ENCODE results near the gene SCFD1.
A peak's percentile ranks its signal among the peaks of the same experiment; 100 is the strongest.

SCFD1 gene

DNA sequence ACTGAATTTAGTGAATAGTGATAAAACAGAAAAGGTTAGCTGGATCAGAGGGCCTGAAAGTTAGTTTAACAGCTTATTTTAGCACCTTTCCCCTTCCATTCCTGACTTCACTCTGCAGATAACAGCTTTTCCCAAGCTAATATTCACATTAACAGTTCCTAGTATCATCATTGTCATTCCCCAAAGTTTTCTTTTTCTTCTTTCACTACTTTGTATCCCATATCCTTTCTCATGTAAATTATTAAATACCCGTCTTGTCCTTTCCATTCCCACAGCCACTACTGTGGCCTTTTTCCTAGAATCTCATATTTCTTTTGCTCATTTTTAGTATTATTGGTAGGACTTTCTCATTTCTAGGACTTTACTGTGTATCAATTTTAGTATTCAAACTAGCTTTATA lies 70.5 kb downstream of the SCFD1 start:
- Histone ChIP-seq H3K27ac (no peak overlapping the region), H3K4me1 (peaks cover 0 to 17% (median 11%) of the 10 kb centered on the region in 10 experiments; a peak in 15 of 20 replicates), H3K36me3 (peaks cover 23 to 63% (median 30%) of the 10 kb centered on the region in 11 experiments), H3K9ac (no peak overlapping the region), H3K9me3 (replicated peaks in 1 of 11) (no peaks in the 10 kb centered on the region), H4K20me1 (no peaks in the 10 kb centered on the region), H3K4me2 (no peak overlapping the region), H3K27me3 (no peaks in the 10 kb centered on the region), H3K4me3 (no peak overlapping the region)
- no peak for TF ChIP-seq Cebpa-rat (IDR thresholded peaks at IDR 0.05)

DNA sequence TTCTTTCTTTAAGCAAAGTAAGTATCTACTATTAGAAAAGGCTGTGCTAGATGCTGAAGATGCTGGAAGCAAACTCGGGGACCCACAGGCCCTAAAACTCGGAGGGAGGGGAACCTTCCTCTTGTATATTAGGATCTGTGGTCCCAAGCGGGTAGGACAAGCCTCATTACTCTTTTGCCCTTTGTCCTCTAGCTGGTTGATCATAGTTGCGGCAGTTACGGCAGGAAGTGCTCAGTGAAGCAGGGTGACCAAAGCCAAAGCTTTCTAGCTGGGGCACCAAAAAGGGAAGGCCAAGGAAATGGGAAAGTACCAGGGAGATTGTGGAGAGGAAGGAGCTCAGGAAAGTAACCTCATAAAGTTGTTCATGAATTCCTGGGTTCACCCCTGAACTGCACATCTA lies 76.3 kb downstream of the SCFD1 start:
- no peaks in the 10 kb centered on the region for H3K9me3 ChIP-seq (replicated peaks in 1 of 11)
- no peak for TF ChIP-seq Cebpa-rat (IDR thresholded peaks at IDR 0.05)
- 0 out of 22 replicates have a peak overlapping the region, but pooled peaks of 1 of the 11 experiments have one; percentile 7 for H3K9ac ChIP-seq
- H3K27me3 ChIP-seq: no peaks in the 10 kb centered on the region
- H3K4me3 ChIP-seq: no peak overlapping the region
- peaks cover 51 to 94% (median 72%) of the 10 kb centered on the region in 11 experiments for H3K36me3 ChIP-seq
- H3K27ac ChIP-seq: no peak overlapping the region
- peaks cover 0 to 8% (median 0%) of the 10 kb centered on the region in 11 experiments; a peak in 1 of 22 replicates for H4K20me1 ChIP-seq
- peaks cover 7 to 14% (median 12%) of the 10 kb centered on the region in 10 experiments; a peak in 18 of 20 replicates for H3K4me1 ChIP-seq
- peak overlapping the region in 10 of 11 experiments; percentile 14 to 54 (median 34); a peak in 15 of 22 replicates for H3K4me2 ChIP-seq

DNA sequence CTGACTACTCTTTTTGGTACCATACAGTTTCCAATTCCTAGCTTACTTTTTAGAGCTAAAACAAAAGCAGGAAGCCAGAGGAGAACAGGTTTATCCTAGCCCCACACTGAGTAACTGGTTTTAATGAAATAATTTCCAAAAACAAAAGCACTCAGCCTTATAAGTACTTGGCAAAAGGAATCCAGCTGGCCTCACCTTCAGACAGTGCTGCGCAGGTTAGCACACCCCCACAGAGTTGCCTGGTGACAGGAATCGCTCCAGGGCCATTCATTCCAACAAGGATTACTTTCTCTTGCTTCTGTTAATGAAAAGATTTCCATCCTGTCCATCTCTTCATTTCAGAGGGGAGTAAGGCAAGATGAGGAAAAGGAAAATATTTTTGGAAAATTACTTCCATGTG lies 84.6 kb downstream of the SCFD1 start:
- H3K4me3 ChIP-seq: no peak overlapping the region
- no peak overlapping the region for H3K9ac ChIP-seq
- no peaks in the 10 kb centered on the region for H3K4me1 ChIP-seq
- no peak overlapping the region for H3K27ac ChIP-seq
- no peaks in the 10 kb centered on the region for H3K9me3 ChIP-seq (replicated peaks in 1 of 11)
- H3K27me3 ChIP-seq: no peaks in the 10 kb centered on the region
- no peak for TF ChIP-seq Cebpa-rat (IDR thresholded peaks at IDR 0.05)
- peaks cover 33 to 88% (median 42%) of the 10 kb centered on the region in 11 experiments for H3K36me3 ChIP-seq
- peaks cover 0 to 3% (median 0%) of the 10 kb centered on the region in 11 experiments; a peak in 1 of 22 replicates for H4K20me1 ChIP-seq
- H3K4me2 ChIP-seq: no peak overlapping the region

DNA sequence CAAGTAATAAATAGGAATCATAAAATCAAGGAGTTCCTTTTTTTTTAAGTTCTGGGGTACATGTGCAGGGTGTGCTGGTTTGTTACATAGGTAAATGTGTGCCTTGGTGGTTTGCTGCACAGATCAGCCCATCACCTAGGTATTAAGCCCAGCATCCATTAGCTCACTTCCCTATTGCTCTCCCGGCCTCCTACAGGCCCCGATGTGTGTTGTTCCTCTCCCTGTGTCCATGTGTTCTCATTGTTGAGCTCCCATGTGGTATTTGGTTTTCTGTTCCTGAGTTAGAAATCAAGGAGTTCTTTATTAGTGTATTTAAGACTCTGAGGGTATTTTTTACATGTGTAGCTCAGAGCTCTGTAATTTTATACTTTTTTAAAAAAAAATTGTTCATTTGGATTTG lies 86.0 kb downstream of the SCFD1 start:
- Histone ChIP-seq H3K27ac (no peak overlapping the region), H3K4me3 (no peak overlapping the region), H3K9me3 (replicated peaks in 1 of 11) (no peaks in the 10 kb centered on the region), H3K27me3 (no peaks in the 10 kb centered on the region), H4K20me1 (peaks cover 0 to 3% (median 0%) of the 10 kb centered on the region in 11 experiments; a peak in 1 of 22 replicates), H3K4me2 (no peak overlapping the region), H3K9ac (no peak overlapping the region), H3K4me1 (no peaks in the 10 kb centered on the region), H3K36me3 (peaks cover 26 to 82% (median 35%) of the 10 kb centered on the region in 11 experiments)
- no peak for TF ChIP-seq Cebpa-rat (IDR thresholded peaks at IDR 0.05)

DNA sequence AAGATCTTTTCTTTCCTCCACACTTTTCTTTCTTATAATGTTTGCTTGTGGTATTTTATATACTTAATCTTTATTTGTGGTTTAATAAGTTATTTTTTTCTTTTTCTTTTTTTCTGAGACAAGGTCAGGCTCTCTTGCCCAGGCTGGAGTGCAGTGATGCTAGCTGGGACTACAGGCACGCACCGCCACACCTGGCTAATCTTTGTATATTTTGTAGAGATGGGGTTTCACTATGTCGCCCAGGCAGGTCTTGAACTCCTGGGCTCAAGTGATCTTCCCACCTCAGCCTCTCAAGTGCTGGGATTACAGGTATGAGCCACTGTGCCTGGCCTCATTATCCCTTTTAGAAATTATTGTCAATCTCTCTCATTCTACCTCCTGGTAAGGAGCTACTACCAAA lies 87.1 kb downstream of the SCFD1 start:
- no peak overlapping the region for H3K9ac ChIP-seq
- no peak overlapping the region for H3K4me3 ChIP-seq
- H3K27ac ChIP-seq: no peak overlapping the region
- peaks cover 26 to 86% (median 33%) of the 10 kb centered on the region in 11 experiments for H3K36me3 ChIP-seq
- no peak for TF ChIP-seq Cebpa-rat (IDR thresholded peaks at IDR 0.05)
- H3K4me1 ChIP-seq: no peaks in the 10 kb centered on the region
- no peak overlapping the region for H3K4me2 ChIP-seq
- no peaks in the 10 kb centered on the region for H3K27me3 ChIP-seq
- H3K9me3 ChIP-seq (replicated peaks in 1 of 11): no peaks in the 10 kb centered on the region
- peaks cover 0 to 3% (median 0%) of the 10 kb centered on the region in 11 experiments; a peak in 1 of 22 replicates for H4K20me1 ChIP-seq

DNA sequence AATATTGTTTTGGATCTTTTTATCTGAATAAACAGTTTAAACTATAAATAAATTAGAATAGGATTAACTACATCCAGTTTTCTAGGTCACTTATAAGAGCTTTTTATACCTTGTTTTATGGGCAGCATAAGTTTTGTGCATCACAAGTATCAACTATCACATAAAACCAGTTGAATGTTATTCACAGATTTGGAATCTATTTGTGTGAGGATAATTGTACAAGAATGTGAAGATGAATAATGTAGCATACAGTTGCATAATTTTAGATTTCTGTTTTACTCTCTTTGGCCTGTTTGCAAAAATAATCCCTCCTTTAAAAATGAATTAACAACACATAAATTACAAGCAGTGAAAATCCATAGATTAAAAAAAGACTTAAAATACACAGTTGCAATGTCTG lies 88.8 kb downstream of the SCFD1 start:
- TF ChIP-seq Cebpa-rat (IDR thresholded peaks at IDR 0.05): no peak

DNA sequence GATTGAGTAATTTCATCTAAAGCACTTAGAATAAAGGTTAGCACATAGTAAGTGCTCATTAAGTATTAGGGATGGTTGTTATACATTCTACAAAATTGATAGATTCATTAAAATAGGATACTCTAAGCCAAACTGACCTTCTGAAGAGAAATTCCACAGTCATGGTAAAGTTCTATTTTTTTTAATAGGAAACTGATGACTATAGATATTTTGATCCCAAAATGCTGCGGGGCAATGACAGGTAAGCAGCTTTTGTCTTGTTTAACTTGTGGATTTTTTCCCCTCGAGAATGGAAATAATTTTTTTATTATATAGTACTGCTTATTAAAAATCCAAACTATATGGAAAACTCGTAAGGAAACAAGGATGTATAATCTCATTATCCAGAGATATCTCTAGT lies 97.0 kb downstream of the SCFD1 start:
- peaks cover 0 to 11% (median 8%) of the 10 kb centered on the region in 11 experiments; a peak in 13 of 22 replicates for H3K9me3 ChIP-seq (replicated peaks in 1 of 11)
- H3K27me3 ChIP-seq: no peaks in the 10 kb centered on the region
- no peak overlapping the region for H3K9ac ChIP-seq
- no peaks in the 10 kb centered on the region for H4K20me1 ChIP-seq
- no peak overlapping the region for H3K4me2 ChIP-seq
- H3K4me3 ChIP-seq: no peak overlapping the region
- no peak overlapping the region for H3K27ac ChIP-seq
- H3K4me1 ChIP-seq: peaks cover 0 to 31% (median 17%) of the 10 kb centered on the region in 10 experiments; a peak in 15 of 20 replicates
- no peak for TF ChIP-seq Cebpa-rat (IDR thresholded peaks at IDR 0.05)
- H3K36me3 ChIP-seq: peaks cover 23 to 92% (median 40%) of the 10 kb centered on the region in 11 experiments

More for the DNA sequence above, 88.8 kb downstream of the SCFD1 start:
- Histone ChIP-seq H3K27me3 (no peaks in the 10 kb centered on the region), H4K20me1 (peaks cover 0 to 3% (median 0%) of the 10 kb centered on the region in 11 experiments; a peak in 1 of 22 replicates), H3K36me3 (peaks cover 20 to 86% (median 36%) of the 10 kb centered on the region in 11 experiments; a peak in 21 of 22 replicates), H3K4me3 (no peak overlapping the region), H3K4me1 (no peaks in the 10 kb centered on the region), H3K27ac (no peak overlapping the region), H3K4me2 (no peak overlapping the region), H3K9ac (no peak overlapping the region), H3K9me3 (replicated peaks in 1 of 11) (no peaks in the 10 kb centered on the region)

DNA sequence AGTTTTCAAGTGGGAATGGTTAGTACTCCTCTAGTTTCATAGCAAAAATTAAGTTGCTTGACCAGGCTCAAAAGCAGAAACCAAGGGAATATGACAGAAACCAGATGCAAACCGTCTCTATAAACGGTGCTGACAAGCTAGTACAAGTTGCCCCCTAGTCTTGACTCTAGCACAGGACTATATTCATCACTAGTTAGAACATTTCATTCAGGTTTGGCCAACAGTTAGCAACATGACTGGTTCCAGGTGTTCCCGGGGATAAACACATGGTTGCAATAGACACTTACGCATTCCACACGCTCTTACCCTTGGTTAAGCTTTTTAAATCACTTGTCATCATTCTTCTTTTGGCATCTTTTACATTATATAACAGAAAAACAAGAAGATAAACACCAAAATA lies 103.6 kb downstream of the SCFD1 start:
- TF ChIP-seq Cebpa-rat (IDR thresholded peaks at IDR 0.05): no peak
- H3K9ac ChIP-seq: 0 out of 22 replicates have a peak overlapping the region, but pooled peaks of 2 of the 11 experiments have one; percentile 21 to 31
- H3K27me3 ChIP-seq: no peaks in the 10 kb centered on the region
- peaks cover 46 to 82% (median 60%) of the 10 kb centered on the region in 11 experiments for H3K36me3 ChIP-seq
- peak overlapping the region in 1 of 11 experiments; percentile 7; a peak in 3 of 22 replicates for H3K27ac ChIP-seq
- no peak overlapping the region; a peak in 1 of 20 replicates for H3K4me3 ChIP-seq
- no peaks in the 10 kb centered on the region for H4K20me1 ChIP-seq
- peaks cover 19 to 36% (median 29%) of the 10 kb centered on the region in 11 experiments for H3K9me3 ChIP-seq (replicated peaks in 1 of 11)
- H3K4me2 ChIP-seq: peak overlapping the region; percentile 38 to 68 (median 60); a peak in 21 of 22 replicates
- peaks cover 16 to 40% (median 29%) of the 10 kb centered on the region in 10 experiments for H3K4me1 ChIP-seq

DNA sequence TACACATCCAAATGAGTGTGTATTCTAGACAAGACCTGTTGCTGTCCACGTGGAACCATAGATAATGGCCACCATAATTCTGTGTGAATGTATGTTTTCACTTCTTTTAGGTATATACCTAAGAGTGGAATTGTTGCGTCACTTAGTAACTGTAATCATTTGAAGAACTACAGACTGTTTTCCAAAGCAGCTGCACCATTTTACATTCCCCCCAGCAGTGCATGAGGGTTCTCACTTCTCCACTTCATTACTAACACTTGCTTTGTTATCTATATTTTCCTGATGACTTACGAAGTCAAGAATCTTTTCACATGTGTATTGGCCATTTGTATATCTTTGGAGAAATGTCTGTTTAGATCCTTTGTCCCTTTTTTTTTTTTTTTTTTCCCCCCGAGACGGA lies 106.4 kb downstream of the SCFD1 start:
- TF ChIP-seq Cebpa-rat (IDR thresholded peaks at IDR 0.05): no peak

More for the DNA sequence above, 106.4 kb downstream of the SCFD1 start:
- Histone ChIP-seq H3K4me1 (peaks cover 12 to 16% (median 13%) of the 10 kb centered on the region in 10 experiments; a peak in 19 of 20 replicates), H3K27me3 (no peaks in the 10 kb centered on the region), H3K4me2 (no peak overlapping the region), H3K4me3 (no peak overlapping the region), H3K9ac (no peak overlapping the region), H4K20me1 (peaks cover 0 to under 1% (median 0%) of the 10 kb centered on the region in 11 experiments; a peak in 2 of 22 replicates), H3K27ac (no peak overlapping the region), H3K36me3 (peaks cover 49 to 77% (median 62%) of the 10 kb centered on the region in 11 experiments), H3K9me3 (replicated peaks in 1 of 11) (peaks cover 19 to 33% (median 27%) of the 10 kb centered on the region in 11 experiments)
